Rectal smooth muscle tissue (tissue), 1 donor: ENCODE results near the gene RMI1.
"Not testable (repeated sequence)": the region's sequence is repeated elsewhere in the genome, so short reads cannot be mapped to it uniquely, and the experiment has no call there.

ENCODE experiments used
- H3K27ac ChIP-seq: one replicate; pipeline ENCODE4 v1.7.0; 2013; ENCODE audit warnings: low read depth, low read length, inconsistent platforms
- H3K27me3 ChIP-seq: one replicate; pipeline ENCODE4 v1.7.0; 2013; ENCODE audit warnings: low read length; ENCODE audit not compliant: control insufficient read depth, insufficient read depth
- H3K36me3 ChIP-seq: one replicate; pipeline ENCODE4 v1.7.0; 2013; ENCODE audit warnings: low read length; ENCODE audit not compliant: control insufficient read depth, insufficient read depth
- H3K4me1 ChIP-seq: one replicate; pipeline ENCODE4 v1.7.0; 2013; ENCODE audit warnings: low read length; ENCODE audit not compliant: control insufficient read depth, insufficient read depth
- H3K4me3 ChIP-seq: one replicate; pipeline ENCODE4 v1.7.0; 2013; ENCODE audit warnings: low read length
- H3K9ac ChIP-seq: one replicate; pipeline ENCODE4 v1.7.0; 2013; ENCODE audit warnings: low read length

RMI1 gene

GRCh38 chr9:83980395-83981125 lies at the start of gene RMI1:
TSS of gene RMI1 (plus strand) at chr9:83980805. CDS start at chr9:84000987, 20,182 bp downstream.
- H3K36me3 ChIP-seq, result peaks cover 4% of the 10 kb centered on the region
- peaks cover 15% of the 10 kb centered on the region for H3K4me1 ChIP-seq
- peak within 1 kb of the TSS; percentile 100 for H3K27ac ChIP-seq
- peak within 1 kb of the TSS; percentile 100 for H3K9ac ChIP-seq
- H3K27me3 ChIP-seq, result no peaks in the 10 kb centered on the region
- H3K4me3 ChIP-seq, result peak within 1 kb of the TSS; percentile 99

DNA sequence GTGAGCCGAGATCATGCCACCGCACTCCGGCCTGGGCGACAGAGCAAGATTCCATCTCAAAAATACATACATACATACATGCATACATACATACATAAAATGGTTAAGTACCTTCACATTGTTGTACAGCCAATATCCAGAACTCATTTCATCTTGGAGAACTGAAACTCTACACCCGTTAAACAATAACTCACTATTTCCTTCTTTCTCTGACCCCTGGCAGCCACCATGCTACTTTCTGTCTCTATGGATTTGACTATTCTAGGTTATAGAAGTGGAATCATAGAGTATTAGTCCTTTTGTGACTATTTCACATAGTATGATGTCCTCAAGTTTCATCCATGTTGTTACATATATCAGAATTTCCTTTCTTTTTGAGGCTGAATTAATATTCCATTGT lies 49.7 kb upstream of the RMI1 start:
- Histone ChIP-seq H3K36me3 (no peaks in the 10 kb centered on the region), H3K27ac (no peak overlapping the region), H3K27me3 (no peaks in the 10 kb centered on the region), H3K4me1 (no peaks in the 10 kb centered on the region), H3K4me3 (no peak overlapping the region), H3K9ac (no peak overlapping the region)

- Histone ChIP-seq H3K4me3 (no peak overlapping the region), H3K9ac (no peak overlapping the region), H3K36me3 (no peaks in the 10 kb centered on the region), H3K4me1 (no peaks in the 10 kb centered on the region), H3K27ac (no peak overlapping the region), H3K27me3 (no peaks in the 10 kb centered on the region)
These were observed 48.6 kb upstream of the RMI1 start for GRCh38 chr9:83932011-83932410.

DNA sequence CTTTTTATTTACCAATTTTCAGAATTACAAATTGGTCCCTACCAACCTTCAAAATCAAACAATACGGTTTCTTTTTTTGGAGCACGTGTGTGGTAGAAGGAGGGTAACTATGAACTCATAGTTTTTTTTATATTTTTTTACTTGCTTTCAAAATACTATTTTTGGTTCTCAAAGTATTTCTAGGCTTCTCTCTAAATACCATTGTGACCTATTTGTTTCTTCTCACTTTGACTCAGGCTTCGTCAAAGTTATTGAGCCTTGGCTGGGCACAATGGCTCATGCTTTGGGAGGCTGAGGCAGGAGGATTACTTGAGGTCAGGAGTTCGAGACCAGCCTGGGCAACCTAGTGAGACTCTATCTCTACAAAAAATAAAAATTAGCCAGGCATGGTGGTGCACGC lies 47.8 kb upstream of the RMI1 start:
- Histone ChIP-seq H3K4me1 (no peaks in the 10 kb centered on the region), H3K27me3 (no peaks in the 10 kb centered on the region), H3K4me3 (no peak overlapping the region), H3K36me3 (no peaks in the 10 kb centered on the region), H3K9ac (no peak overlapping the region), H3K27ac (no peak overlapping the region)

DNA sequence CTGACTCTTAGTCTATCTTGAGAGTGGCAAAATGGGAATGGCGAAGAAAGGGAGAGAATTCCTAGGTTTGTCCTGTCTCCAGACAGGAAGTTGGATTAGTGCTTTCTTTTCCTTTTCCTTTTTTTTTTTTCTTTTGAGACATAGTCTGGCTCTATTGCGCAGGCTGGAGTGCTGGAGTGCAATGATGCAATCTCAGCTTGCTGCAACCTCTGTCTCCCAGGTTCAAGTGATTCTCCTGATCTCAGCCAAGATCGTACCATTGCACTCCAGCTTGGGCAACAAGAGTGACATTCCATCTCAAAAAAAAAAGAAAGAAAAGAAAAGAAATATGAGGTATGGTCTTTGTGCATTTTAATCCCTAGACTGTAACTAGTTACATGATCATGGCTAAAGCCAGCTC lies 46.8 kb upstream of the RMI1 start:
- H3K27ac ChIP-seq, result no peak overlapping the region
- H3K27me3 ChIP-seq, result no peaks in the 10 kb centered on the region
- no peaks in the 10 kb centered on the region for H3K4me1 ChIP-seq
- H3K9ac ChIP-seq, result no peak overlapping the region
- H3K4me3 ChIP-seq, result no peak overlapping the region
- peaks cover 2% of the 10 kb centered on the region for H3K36me3 ChIP-seq

DNA sequence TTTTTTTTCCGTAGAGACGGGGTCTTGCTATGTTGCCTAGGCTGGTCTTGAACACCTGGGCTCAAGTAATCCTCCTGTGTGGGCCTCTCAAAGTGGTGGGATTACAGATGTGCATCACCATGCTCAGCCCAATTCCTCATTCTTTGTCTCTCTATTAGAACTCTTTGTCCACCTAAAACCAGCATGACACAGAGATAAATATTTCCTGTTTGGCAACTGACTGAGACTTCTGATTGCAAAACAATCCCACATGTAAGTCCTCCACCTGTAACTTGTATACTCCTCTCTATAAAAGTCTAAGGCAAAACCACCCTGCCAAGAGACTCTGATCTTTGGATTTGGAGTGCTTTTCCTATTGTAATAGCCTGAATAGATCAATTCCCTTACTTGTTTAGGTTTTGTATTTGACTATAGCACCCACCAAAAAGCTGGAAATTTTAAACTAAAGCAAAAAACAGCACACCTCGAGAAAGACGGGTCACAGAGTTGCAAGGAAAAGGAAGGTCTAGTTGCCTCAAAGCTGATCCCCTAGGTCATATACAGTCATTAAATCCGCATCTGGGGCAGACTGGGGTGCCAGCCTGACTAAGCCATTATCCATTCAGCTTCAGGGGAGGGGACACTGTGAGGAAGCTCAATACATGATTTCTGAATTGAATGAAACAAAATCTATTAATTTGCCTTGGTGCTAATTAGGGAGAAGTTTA lies 45.9 kb upstream of the RMI1 start:
- H3K4me1 ChIP-seq, result no peaks in the 10 kb centered on the region
- H3K27ac ChIP-seq, result no peak overlapping the region
- no peak overlapping the region for H3K9ac ChIP-seq
- peaks cover 4% of the 10 kb centered on the region for H3K36me3 ChIP-seq
- no peak overlapping the region for H3K4me3 ChIP-seq
- no peaks in the 10 kb centered on the region for H3K27me3 ChIP-seq

DNA sequence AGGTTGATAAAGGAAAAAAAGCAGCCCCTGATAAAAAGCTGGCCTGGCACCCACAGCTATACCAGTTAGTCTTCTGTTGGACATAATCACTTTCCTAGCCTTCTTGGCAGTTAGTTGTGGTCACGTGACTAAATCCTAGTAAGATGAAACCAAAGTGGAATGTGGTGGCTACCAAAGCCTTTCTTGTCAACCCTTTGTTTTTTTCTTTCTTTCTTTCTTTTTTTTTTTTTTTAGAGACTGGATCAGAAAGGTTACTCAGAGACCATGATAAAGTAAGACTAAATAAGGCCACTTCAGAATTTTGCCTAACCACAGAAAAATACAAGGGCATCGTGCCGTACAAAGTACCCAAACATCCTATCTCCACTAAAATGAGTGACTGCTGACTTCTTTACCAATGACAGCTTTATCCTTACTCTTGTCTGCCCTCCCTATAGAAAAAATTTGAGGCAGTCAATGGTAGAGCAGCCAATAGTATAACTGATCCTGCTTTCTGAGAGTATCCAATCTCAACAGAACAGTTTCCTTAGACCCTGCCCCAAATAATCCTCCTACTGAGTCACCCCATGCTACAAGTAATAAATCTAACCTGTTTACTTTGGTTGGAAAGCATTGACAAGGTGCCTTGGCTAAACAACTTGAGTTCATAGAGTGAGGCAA lies 45.2 kb upstream of the RMI1 start:
- Histone ChIP-seq H3K9ac (no peak overlapping the region), H3K36me3 (peaks cover 8% of the 10 kb centered on the region), H3K4me3 (no peak overlapping the region), H3K27ac (no peak overlapping the region), H3K27me3 (no peaks in the 10 kb centered on the region), H3K4me1 (no peaks in the 10 kb centered on the region)

DNA sequence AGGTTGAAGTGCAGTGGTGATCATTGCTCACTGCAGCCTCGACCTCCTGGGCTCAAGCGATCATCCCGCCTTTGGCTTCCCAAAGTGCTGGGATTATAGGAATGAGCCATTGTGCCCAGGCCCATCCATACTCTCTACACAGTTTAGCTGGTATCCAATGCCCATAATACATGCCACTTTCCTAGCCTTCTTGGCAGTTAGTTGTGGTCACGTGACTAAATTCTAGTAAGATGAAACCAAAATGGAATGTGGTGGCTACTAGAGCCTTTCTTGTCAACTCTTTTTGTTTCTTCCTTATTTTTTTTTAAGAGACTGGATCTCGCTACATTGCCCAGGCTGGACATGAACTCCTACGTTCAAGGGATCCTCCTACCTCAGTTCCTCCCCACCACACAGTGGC lies 44.1 kb upstream of the RMI1 start:
- peaks cover 11% of the 10 kb centered on the region for H3K36me3 ChIP-seq
- no peaks in the 10 kb centered on the region for H3K4me1 ChIP-seq
- H3K9ac ChIP-seq, result no peak overlapping the region
- no peak overlapping the region for H3K27ac ChIP-seq
- H3K4me3 ChIP-seq, result no peak overlapping the region
- no peaks in the 10 kb centered on the region for H3K27me3 ChIP-seq

DNA sequence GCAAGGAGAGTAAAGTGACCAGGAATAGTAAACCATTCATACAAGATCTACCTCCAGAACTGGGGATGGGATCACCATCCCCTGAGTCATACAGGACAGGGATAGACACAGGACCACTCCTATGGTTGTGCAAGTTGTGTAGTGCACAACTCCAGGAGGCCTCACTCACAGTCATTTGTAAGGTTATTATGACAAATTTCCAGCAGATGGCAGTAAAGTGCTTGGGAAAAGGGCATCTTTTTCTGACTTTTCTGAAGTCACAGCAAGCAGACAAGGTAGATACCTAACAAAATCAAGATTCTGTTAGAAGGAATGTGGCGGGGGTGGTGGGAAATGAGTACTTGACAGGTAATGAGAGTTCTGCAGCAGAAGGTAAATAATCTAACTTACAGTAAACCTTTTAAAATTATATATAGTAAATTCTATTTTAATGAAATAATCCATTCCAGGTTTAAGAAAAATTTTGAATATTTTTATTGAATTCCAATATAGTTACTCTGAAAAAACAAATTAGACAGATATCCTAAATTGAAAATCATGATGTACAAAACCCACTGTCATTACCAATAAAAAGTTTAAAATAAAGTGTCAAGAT lies 42.6 kb upstream of the RMI1 start:
- no peak overlapping the region for H3K4me3 ChIP-seq
- no peaks in the 10 kb centered on the region for H3K27me3 ChIP-seq

DNA sequence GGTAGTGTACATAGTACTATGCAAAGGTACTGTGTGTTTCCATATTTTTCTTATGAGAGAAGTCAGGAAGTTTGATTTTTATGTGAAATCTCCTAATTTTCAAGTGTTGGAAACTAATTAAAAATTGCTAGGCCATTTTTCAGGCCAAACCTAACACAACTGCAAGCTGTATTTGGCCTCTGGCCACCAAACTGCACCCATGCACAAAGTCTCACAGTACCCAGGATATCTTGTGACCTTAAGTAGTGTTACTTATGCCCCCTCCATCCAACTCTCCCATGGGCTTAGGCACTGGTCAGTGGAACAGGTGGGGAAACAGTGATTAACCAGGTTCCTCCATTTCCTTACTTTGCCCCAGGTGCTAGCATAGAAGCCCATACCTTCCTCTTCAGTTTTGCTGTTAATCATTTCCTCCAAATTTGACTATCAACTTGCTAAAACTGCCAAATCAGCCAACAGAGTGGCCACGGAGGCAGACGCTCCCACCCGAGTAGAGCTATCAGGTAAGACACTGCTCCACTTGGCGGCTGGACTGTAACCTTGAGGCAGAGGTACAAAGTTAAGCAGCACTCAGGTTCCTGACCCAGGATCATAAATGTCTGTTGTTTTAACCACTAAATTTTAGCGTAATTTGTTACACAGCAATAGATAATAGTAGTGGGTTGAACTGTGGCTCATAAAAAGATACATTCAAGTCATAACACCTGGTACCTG lies 39.9 kb upstream of the RMI1 start:
- Histone ChIP-seq H3K36me3 (peaks cover 14% of the 10 kb centered on the region), H3K9ac (no peak overlapping the region), H3K4me1 (no peaks in the 10 kb centered on the region), H3K4me3 (no peak overlapping the region), H3K27me3 (no peaks in the 10 kb centered on the region), H3K27ac (no peak overlapping the region)

More for the DNA sequence above, 42.6 kb upstream of the RMI1 start:
- Histone ChIP-seq H3K36me3 (peaks cover 14% of the 10 kb centered on the region), H3K9ac (no peak overlapping the region), H3K27ac (no peak overlapping the region), H3K4me1 (no peaks in the 10 kb centered on the region)

DNA sequence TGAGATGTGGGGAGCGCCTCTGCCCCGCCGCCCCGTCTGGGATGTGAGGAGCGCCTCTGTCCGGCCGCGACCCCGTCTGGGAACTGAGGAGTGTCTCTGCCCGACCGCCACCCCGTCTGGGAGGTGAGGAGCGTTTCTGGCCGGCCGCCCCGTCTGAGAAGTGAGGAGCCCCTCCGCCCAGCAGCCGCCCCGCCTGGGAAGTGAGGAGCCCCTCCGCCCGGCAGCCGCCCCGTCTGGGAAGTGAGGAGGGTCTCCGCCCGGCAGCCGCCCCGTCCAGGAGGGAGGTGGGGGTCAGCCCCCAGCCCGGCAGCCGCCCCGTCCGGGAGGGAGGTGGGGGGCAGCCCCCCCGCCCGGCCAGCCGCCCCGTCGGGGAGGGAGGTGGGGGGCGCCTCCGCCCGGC lies 32.5 kb upstream of the RMI1 start:
- not testable (repeated sequence) for H3K36me3 ChIP-seq, H3K27ac ChIP-seq, H3K4me1 ChIP-seq, H3K27me3 ChIP-seq, H3K4me3 ChIP-seq, H3K9ac ChIP-seq

DNA sequence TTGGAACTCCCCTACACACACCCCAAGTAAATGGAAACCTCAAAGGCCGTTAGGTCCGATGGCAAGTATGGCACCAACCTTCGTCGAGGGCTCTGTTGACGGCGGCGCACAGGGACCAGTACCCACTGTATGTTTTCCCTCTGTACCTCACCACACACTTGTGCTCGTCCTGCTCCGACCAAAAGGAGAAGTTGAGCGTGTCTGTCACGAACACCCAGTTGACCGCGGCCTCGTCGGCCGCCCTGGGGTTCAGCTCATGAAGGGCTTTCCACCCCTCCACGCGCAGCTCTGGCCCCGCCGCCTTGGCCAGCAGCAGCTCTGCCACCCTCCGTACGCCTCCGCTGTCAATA lies 24.5 kb upstream of the RMI1 start:
- Histone ChIP-seq H3K36me3 (peaks cover 2% of the 10 kb centered on the region), H3K4me3 (peak overlapping the region; percentile 88), H3K27me3 (no peaks in the 10 kb centered on the region), H3K4me1 (peaks cover 8% of the 10 kb centered on the region), H3K27ac (peak overlapping the region; percentile 85), H3K9ac (peak overlapping the region; percentile 91)
